Measurements from ENCODE around the gene PKD2.

DNA sequence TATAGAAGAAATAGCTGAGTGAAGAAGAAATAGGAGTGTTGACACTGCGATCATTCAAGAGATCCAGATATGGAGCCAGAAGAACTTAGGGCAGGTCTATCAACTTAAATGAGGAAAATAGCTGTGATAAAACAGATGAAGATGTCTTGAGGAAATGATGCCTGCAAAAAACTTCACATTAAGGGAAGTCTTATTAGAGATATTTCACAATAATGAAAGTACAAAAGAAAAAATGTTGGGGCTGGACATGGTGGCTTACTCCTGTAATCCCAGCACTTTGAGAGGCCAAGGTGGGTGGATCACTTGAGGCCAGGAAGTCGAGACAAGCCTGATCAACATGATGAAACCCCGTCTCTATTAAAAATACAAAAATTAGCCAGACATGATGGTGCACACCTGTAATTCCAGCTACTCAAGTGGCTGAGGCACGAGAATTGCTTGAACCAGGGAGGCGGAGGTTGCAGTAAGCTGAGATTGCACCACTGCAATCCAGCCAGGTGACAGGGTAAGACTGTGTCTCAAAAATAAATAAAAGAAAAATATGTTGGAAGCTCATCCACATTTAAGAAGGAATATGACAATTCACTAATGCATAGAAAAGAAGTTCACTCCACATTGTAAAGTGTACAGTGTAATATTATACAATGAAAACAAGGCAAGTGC, 56.3 kb downstream of the PKD2 start:
- TF ChIP-seq, protein P1, sequence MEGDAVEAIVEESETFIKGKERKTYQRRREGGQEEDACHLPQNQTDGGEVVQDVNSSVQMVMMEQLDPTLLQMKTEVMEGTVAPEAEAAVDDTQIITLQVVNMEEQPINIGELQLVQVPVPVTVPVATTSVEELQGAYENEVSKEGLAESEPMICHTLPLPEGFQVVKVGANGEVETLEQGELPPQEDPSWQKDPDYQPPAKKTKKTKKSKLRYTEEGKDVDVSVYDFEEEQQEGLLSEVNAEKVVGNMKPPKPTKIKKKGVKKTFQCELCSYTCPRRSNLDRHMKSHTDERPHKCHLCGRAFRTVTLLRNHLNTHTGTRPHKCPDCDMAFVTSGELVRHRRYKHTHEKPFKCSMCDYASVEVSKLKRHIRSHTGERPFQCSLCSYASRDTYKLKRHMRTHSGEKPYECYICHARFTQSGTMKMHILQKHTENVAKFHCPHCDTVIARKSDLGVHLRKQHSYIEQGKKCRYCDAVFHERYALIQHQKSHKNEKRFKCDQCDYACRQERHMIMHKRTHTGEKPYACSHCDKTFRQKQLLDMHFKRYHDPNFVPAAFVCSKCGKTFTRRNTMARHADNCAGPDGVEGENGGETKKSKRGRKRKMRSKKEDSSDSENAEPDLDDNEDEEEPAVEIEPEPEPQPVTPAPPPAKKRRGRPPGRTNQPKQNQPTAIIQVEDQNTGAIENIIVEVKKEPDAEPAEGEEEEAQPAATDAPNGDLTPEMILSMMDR (IDR thresholded peaks at IDR 0.05; ENCODE audit: poor library complexity), result no peak
- TF ChIP-seq EZH2phosphoT487 (IDR thresholded peaks at IDR 0.05; ENCODE audit: low read depth, severe bottlenecking, unreplicated experiment), result no peak

All from hepatocyte (in vitro differentiated cells).